Hepatocyte (in vitro differentiated cells): ENCODE data around the gene BCL2L1. TPM values are rescaled to one million over a fixed set of nuclear protein-coding genes. Genes with fewer than 3 reads are reported as not detected.

ENCODE experiments used
- DNase-seq: peaks from one replicate; pipeline ENCODE4 v3.0.0-alpha.2; 2016; ENCODE audit warnings: low spot score
- H2AFZ ChIP-seq: fragments of 200-600 bp; sonication (generic); 2 replicates; pipeline ENCODE4 v1.6.0; 2016; ENCODE audit warnings: antibody characterized with exemption, mild to moderate bottlenecking
- H3K27ac ChIP-seq: fragments of 200-600 bp; sonication (generic); 2 replicates; pipeline ENCODE4 v1.5.1; 2016; ENCODE audit warnings: mild to moderate bottlenecking
- H3K27me3 ChIP-seq: fragments of 200-600 bp; sonication (generic); 2 replicates; pipeline ENCODE4 v1.6.1; 2016
- H3K36me3 ChIP-seq: fragments of 200-600 bp; sonication (generic); replicated peaks from 2 replicates; pipeline ENCODE4 v1.5.1; 2016; ENCODE audit warnings: low read depth; ENCODE audit not compliant: insufficient read depth
- H3K4me1 ChIP-seq: fragments of 200-600 bp; sonication (generic); 2 replicates; pipeline ENCODE4 v1.5.1; 2016; ENCODE audit warnings: mild to moderate bottlenecking, moderate library complexity; ENCODE audit not compliant: insufficient read depth
- H3K4me2 ChIP-seq: fragments of 200-600 bp; sonication (generic); 2 replicates; pipeline ENCODE4 v1.6.0; 2016
- H3K4me3 ChIP-seq: fragments of 200-600 bp; sonication (generic); 2 replicates; pipeline ENCODE4 v1.5.1; 2016; ENCODE audit warnings: mild to moderate bottlenecking
- H3K79me2 ChIP-seq: fragments of 200-600 bp; sonication (generic); 2 replicates; pipeline ENCODE4 v1.6.0; 2017; ENCODE audit warnings: mild to moderate bottlenecking
- H3K9me2 ChIP-seq: fragments of 200-600 bp; sonication (generic); replicated peaks from 2 replicates; pipeline ENCODE4 v1.6.0; 2017; ENCODE audit warnings: mild to moderate bottlenecking; ENCODE audit not compliant: insufficient read depth
- H3K9me3 ChIP-seq: fragments of 200-600 bp; sonication (generic); 2 replicates; pipeline ENCODE4 v1.5.1; 2016; ENCODE audit warnings: low read depth, mild to moderate bottlenecking
- H4K20me1 ChIP-seq: fragments of 200-600 bp; sonication (generic); 2 replicates; pipeline ENCODE4 v1.6.0; 2016; ENCODE audit warnings: mild to moderate bottlenecking; ENCODE audit not compliant: insufficient read depth, poor library complexity, severe bottlenecking
- CTCF ChIP-seq: fragments of 200-600 bp; sonication (generic); IDR thresholded peaks from 2 replicates; pipeline ENCODE4 v1.5.1; 2016; ENCODE audit warnings: antibody characterized with exemption, mild to moderate bottlenecking; ENCODE audit not compliant: poor library complexity
- EZH2 ChIP-seq: fragments of 200-600 bp; sonication (generic); IDR thresholded peaks from 2 replicates; pipeline ENCODE4 v1.6.1; 2016; ENCODE audit warnings: antibody characterized with exemption, mild to moderate bottlenecking, borderline replicate concordance
- EZH2phosphoT487 ChIP-seq: fragments of 200-600 bp; sonication (generic); IDR thresholded peaks from one replicate; pipeline ENCODE4 v1.6.1; 2018; ENCODE audit warnings: antibody characterized with exemption, mild to moderate bottlenecking, low read depth, moderate library complexity; ENCODE audit not compliant: unreplicated experiment, severe bottlenecking
- WGBS: methylation state at CpG from one replicate; pipeline ENCODE4 v1.1.6; 2016; ENCODE audit warnings: low lambda C conversion rate; ENCODE audit errors: missing lambda C conversion rate; 5-methylcytosine and 5-hydroxymethylcytosine counted together
- polyA plus RNA-seq: library from polyadenylated mRNA; unstranded; fragments of >200 nt; fragmentation: Nextera tagmentation; extraction: Ambion mirVana; gene quantifications from 2 replicates; pipeline ENCODE4 v1.2.1, GENCODE V29; 2016
- total RNA-seq: library from RNA; depleted of rRNA; stranded (reverse); fragments of >200 nt; gene quantifications from 2 replicates; pipeline ENCODE4 v1.2.3, GENCODE V29; 2014

Gene BCL2L1
- total and polyA plus RNA-seq, 2 experiments from 2014 or later = 104 to 139 TPM

- Histone ChIP-seq H3K36me3 (no peaks in the 10 kb centered on the region), H4K20me1 (no peaks in the 10 kb centered on the region), H3K4me3 (peak overlapping the region; percentile 56), H2AFZ (no peak overlapping the region), H3K27ac (peak overlapping the region; percentile 98), H3K4me1 (peaks cover 47% of the 10 kb centered on the region), H3K27me3 (no peaks in the 10 kb centered on the region), H3K79me2 (peaks cover 79% of the 10 kb centered on the region), H3K4me2 (peak overlapping the region; percentile 91), H3K9me2 (no peaks in the 10 kb centered on the region), H3K9me3 (no peaks in the 10 kb centered on the region)
- peak; percentile 72 for DNase-seq
- TF ChIP-seq EZH2phosphoT487 (no peak), EZH2 (no peak), CTCF (no peak)
- WGBS = 29% methylated on average over 2 of the region's 2 CpGs
Measured at GRCh38 chr20:31719644-31720485, 2.8 kb downstream of the BCL2L1 start.

- no peaks in the 10 kb centered on the region for H3K9me2 ChIP-seq
- 67% methylated on average over 6 of the region's 6 CpGs for WGBS
- H4K20me1 ChIP-seq = no peaks in the 10 kb centered on the region
- H3K4me2 ChIP-seq = peak overlapping the region; percentile 91
- peaks cover 47% of the 10 kb centered on the region for H3K4me1 ChIP-seq
- no peaks in the 10 kb centered on the region for H3K9me3 ChIP-seq
- no peak overlapping the region for H2AFZ ChIP-seq
- no peaks in the 10 kb centered on the region for H3K36me3 ChIP-seq
- peak overlapping the region; percentile 98 for H3K27ac ChIP-seq
- no peaks in the 10 kb centered on the region for H3K27me3 ChIP-seq
- TF ChIP-seq CTCF = no peak
- TF ChIP-seq EZH2 = no peak
- TF ChIP-seq EZH2phosphoT487 = no peak
- H3K4me3 ChIP-seq = peak overlapping the region; percentile 6
- DNase-seq = peak; percentile 80
- H3K79me2 ChIP-seq = peaks cover 87% of the 10 kb centered on the region
Measured at GRCh38 chr20:31718952-31719643, 3.6 kb downstream of the BCL2L1 start.

- peaks cover 96% of the 10 kb centered on the region for H3K79me2 ChIP-seq
- no peaks in the 10 kb centered on the region for H3K9me2 ChIP-seq
- no peaks in the 10 kb centered on the region for H3K36me3 ChIP-seq
- peaks cover 59% of the 10 kb centered on the region for H3K4me1 ChIP-seq
- no peak overlapping the region for H3K4me3 ChIP-seq
- H3K4me2 ChIP-seq = peak overlapping the region; percentile 91
- H3K27ac ChIP-seq = peak overlapping the region; percentile 98
- H3K9me3 ChIP-seq = no peaks in the 10 kb centered on the region
- 81% methylated on average over 6 of the region's 6 CpGs for WGBS
- H2AFZ ChIP-seq = no peak overlapping the region
- DNase-seq = no peak
- H3K27me3 ChIP-seq = no peaks in the 10 kb centered on the region
- TF ChIP-seq EZH2 = no peak
- TF ChIP-seq EZH2phosphoT487 = no peak
- no peak for TF ChIP-seq CTCF
- no peaks in the 10 kb centered on the region for H4K20me1 ChIP-seq
Measured at GRCh38 chr20:31717478-31718201, 5.0 kb downstream of the BCL2L1 start.
